Measurements from ENCODE around the gene CYP24A1.

DNA sequence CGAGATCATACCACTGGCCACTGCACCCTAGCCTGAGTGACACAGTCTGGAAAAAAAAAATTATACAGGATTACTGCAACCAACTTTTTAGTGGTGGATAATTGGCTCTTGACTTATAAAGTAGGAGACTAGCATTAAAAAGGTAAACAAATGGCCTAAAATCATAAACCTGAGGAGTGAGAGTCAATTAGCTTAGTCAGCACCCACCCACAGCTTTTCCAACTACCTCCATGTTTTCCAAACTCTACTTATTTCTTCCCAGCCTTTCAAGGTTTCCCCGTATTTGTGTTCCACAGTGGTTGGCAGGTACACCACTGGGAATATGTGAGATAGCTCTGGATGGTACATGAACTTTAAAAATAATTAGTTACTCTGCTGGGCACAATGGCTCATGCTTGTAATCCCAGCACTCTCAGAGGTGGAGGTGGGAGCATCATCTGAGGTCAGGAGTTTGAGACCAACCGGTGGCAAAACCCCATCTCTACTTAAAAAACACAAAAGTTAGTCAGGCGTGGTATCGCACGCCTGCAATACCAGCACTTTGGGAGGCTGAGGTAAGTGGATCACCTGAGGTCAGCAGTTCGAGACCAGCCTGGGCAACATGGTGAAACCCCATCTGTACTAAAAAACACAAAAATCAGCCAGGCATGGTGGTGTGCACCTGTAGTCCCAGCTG lies 6.7 kb downstream of the CYP24A1 start:
- TF ChIP-seq, protein P1, sequence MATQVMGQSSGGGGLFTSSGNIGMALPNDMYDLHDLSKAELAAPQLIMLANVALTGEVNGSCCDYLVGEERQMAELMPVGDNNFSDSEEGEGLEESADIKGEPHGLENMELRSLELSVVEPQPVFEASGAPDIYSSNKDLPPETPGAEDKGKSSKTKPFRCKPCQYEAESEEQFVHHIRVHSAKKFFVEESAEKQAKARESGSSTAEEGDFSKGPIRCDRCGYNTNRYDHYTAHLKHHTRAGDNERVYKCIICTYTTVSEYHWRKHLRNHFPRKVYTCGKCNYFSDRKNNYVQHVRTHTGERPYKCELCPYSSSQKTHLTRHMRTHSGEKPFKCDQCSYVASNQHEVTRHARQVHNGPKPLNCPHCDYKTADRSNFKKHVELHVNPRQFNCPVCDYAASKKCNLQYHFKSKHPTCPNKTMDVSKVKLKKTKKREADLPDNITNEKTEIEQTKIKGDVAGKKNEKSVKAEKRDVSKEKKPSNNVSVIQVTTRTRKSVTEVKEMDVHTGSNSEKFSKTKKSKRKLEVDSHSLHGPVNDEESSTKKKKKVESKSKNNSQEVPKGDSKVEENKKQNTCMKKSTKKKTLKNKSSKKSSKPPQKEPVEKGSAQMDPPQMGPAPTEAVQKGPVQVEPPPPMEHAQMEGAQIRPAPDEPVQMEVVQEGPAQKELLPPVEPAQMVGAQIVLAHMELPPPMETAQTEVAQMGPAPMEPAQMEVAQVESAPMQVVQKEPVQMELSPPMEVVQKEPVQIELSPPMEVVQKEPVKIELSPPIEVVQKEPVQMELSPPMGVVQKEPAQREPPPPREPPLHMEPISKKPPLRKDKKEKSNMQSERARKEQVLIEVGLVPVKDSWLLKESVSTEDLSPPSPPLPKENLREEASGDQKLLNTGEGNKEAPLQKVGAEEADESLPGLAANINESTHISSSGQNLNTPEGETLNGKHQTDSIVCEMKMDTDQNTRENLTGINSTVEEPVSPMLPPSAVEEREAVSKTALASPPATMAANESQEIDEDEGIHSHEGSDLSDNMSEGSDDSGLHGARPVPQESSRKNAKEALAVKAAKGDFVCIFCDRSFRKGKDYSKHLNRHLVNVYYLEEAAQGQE (IDR thresholded peaks at IDR 0.05; ENCODE audit: insufficient read depth in 1 of 2, low read depth in 2 of 2, low read length in 2 of 2): no peak
- TF ChIP-seq POLR2AphosphoS5 (IDR thresholded peaks at IDR 0.05; ENCODE audit: low read depth, low read length): no peak

All from PFSK-1 (cell line).